HepG2 (cell line): Measurements from ENCODE around the gene ATP23. TPM values are rescaled to one million over a fixed set of nuclear protein-coding genes. Genes with fewer than 3 reads are reported as not detected.

Source experiments
- BORCS8-MEF2B ChIP-seq: sonication (generic); formaldehyde crosslinking; IDR thresholded peaks from 2 replicates; pipeline ENCODE4 v1.8.0; 2022; ENCODE audit warnings: mild to moderate bottlenecking, missing genetic modification reagents
- CREM ChIP-seq, 2 experiments: sonication (generic) in 1 of 2; formaldehyde crosslinking in 1 of 2; IDR thresholded peaks; 2 replicates each; pipeline versions ENCODE4 v1.4.0 to v1.6.1; 2016 to 2020; ENCODE audit warnings: antibody characterized with exemption in 1 of 2, mild to moderate bottlenecking in 1 of 2, missing genetic modification reagents in 1 of 2
- FOXJ3 ChIP-seq: sonication (generic); formaldehyde crosslinking; IDR thresholded peaks from 2 replicates; pipeline ENCODE4 v1.4.0; 2020; ENCODE audit warnings: missing genetic modification reagents, mild to moderate bottlenecking, borderline replicate concordance
- HNRNPL ChIP-seq: fragments of 200-400 bp; formaldehyde crosslinking; IDR thresholded peaks from 2 replicates; pipeline ENCODE4 v1.6.1; 2017; ENCODE audit warnings: mild to moderate bottlenecking, low read depth, low read length
- MIER3 ChIP-seq: IDR thresholded peaks from 2 replicates; pipeline ENCODE4 v1.6.1; 2016; ENCODE audit warnings: missing compliant biosample characterization, borderline replicate concordance
- MXI1 ChIP-seq: IDR thresholded peaks from 3 replicates; pipeline ENCODE4 v1.6.1; 2012; ENCODE audit warnings: low read depth, low read length, inconsistent platforms, borderline replicate concordance
- NCOR1 ChIP-seq: fragments of 200-600 bp; sonication (generic); IDR thresholded peaks from 2 replicates; pipeline ENCODE4 v1.7.0; 2017; ENCODE audit warnings: antibody characterized with exemption, low read length, borderline replicate concordance
- RAD21 ChIP-seq: fragments of 450-650 bp; formaldehyde crosslinking; IDR thresholded peaks from 2 replicates; pipeline ENCODE4 v1.5.0; 2020; ENCODE audit warnings: mild to moderate bottlenecking
- RCOR2 ChIP-seq: IDR thresholded peaks from 2 replicates; pipeline ENCODE4 v1.6.1; 2016; ENCODE audit warnings: missing biosample characterization, missing genetic modification reagents
- RXRB ChIP-seq: IDR thresholded peaks from 2 replicates; pipeline ENCODE4 v1.6.1; 2016; ENCODE audit warnings: borderline replicate concordance, missing genetic modification reagents, missing compliant biosample characterization
- SMC3 ChIP-seq: IDR thresholded peaks from 2 replicates; pipeline ENCODE4 v1.6.1; 2011; ENCODE audit warnings: low read length, improper control_type of control experiment
- TBP ChIP-seq: sonication (generic); formaldehyde crosslinking; IDR thresholded peaks from 2 replicates; pipeline ENCODE4 v1.5.0; 2020; ENCODE audit warnings: missing genetic modification reagents
- TEAD2 ChIP-seq: sonication (generic); formaldehyde crosslinking; IDR thresholded peaks from 2 replicates; pipeline ENCODE4 v1.9.0; 2021; ENCODE audit warnings: missing genetic modification reagents
- WIZ ChIP-seq: sonication (generic); formaldehyde crosslinking; IDR thresholded peaks from 2 replicates; pipeline ENCODE4 v1.5.1; 2020; ENCODE audit warnings: mild to moderate bottlenecking, missing genetic modification reagents
- ZNF329 ChIP-seq: sonication (generic); formaldehyde crosslinking; IDR thresholded peaks from 2 replicates; pipeline ENCODE4 v1.9.0; 2021; ENCODE audit warnings: low read depth, mild to moderate bottlenecking, missing genetic modification reagents
- ZNF747 ChIP-seq: sonication (generic); formaldehyde crosslinking; IDR thresholded peaks from 2 replicates; pipeline ENCODE4 v1.8.1; 2023; ENCODE audit warnings: missing genetic modification reagents, mild to moderate bottlenecking, borderline replicate concordance
- ZNF761 ChIP-seq: sonication (generic); formaldehyde crosslinking; conservative IDR thresholded peaks from 2 replicates; pipeline ENCODE4 v1.4.0; 2020; ENCODE audit warnings: mild to moderate bottlenecking, missing genetic modification reagents
- ZSCAN31 ChIP-seq: sonication (generic); formaldehyde crosslinking; IDR thresholded peaks from 2 replicates; pipeline ENCODE4 v1.5.0; 2020; ENCODE audit warnings: low read depth, mild to moderate bottlenecking, missing genetic modification reagents
- ZSCAN9 ChIP-seq: IDR thresholded peaks from 2 replicates; pipeline ENCODE4 v1.6.1; 2016; ENCODE audit warnings: borderline replicate concordance
- polyA plus RNA-seq, 8 experiments: library from polyadenylated mRNA; depleted of rRNA in 3 of 8; stranded (reverse) in 7 of 8; unstranded in 1 of 8; fragments of >200 nt; fragmentation: Illumina TruSeq in 4 of 8; extraction: Trizol in 4 of 8; gene quantifications; 2 replicates each; pipeline versions ENCODE4 v1.2.1 to v1.2.3, GENCODE V29; 2011 to 2016; ENCODE audit warnings: low read depth in 4 of 8, missing spikeins in 1 of 8, mixed read lengths in 1 of 8; ENCODE audit not compliant: insufficient read depth in 1 of 8
- total RNA-seq, 5 experiments: library from RNA; depleted of rRNA; stranded (reverse); fragments of >200 nt; fragmentation: Illumina TruSeq; extraction: Trizol; gene quantifications; 2 replicates each; pipeline ENCODE4 v1.2.3, GENCODE V29; 2016; ENCODE audit warnings: low read depth in 1 of 5
- TF ChIP-seq, protein P1 (sequence below): sonication (generic); formaldehyde crosslinking; IDR thresholded peaks from 2 replicates; pipeline ENCODE4; 2020; ENCODE audit warnings: missing genetic modification reagents, mild to moderate bottlenecking, borderline replicate concordance
- TF ChIP-seq, protein P2 (sequence below): sonication (generic); formaldehyde crosslinking; IDR thresholded peaks from 2 replicates; pipeline ENCODE4 v1.8.1; 2023; ENCODE audit warnings: mild to moderate bottlenecking, moderate library complexity, missing genetic modification reagents
- TF ChIP-seq, protein P3 (sequence below): IDR thresholded peaks from 2 replicates; pipeline ENCODE4 v1.6.1; 2012; ENCODE audit warnings: inconsistent platforms
- TF ChIP-seq, protein P4 (sequence below): sonication (generic); formaldehyde crosslinking; IDR thresholded peaks from 2 replicates; pipeline ENCODE4 v1.8.0; 2022; ENCODE audit warnings: mild to moderate bottlenecking, missing genetic modification reagents; ENCODE audit not compliant: insufficient replicate concordance

The ATP23 gene
- total and polyA plus RNA-seq, 2 of the 13 experiments (the other 11 are each of a cell fraction or from before 2014, with no cell fraction given), result 12.1 to 14.7 TPM

DNA sequence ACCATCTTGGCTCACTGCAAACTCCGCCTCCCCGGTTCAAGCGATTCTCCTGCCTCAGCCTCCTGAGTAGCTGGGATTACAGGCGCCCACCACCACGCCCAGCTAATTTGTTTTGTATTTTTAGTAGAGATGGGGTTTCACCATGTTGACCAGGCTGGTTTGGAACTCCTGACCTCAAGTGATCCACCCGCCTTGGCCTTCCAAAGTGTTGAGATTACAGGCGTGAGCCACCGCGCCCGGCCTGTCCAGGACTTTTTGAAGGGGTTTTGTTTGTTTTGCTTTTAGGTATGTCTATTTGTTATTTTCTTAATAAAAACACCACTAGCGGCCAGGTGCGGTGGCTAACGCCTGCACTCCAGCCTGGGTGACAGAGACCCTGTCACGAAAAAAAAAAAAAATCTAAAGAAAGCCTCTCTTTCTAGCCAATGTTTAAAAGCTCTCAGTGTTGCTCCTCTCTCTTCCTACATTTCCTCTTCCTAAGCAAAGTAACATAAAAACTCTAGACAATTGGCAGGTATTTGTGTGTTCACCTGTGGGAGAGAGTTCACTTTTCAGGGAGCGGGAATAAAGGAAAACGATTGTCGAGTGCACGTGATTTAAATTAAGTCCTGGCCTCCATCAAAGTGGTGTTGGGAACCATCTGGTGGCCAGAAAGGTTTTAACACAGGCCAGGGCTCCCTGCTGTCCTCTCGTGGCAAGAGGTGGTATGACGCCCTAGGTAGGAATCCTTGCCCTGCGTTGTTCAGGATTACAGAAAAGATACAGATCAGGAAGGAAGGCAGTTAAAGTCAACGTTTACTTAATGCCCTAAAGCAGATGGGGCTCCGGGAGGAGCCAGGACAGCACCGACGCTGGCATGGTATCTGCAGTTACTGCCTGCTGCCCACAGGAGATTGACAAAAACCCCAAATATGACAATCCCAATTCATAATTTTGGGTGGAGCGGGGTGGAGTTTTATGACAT is 36.2 kb upstream of the ATP23 start (continued):
- TF ChIP-seq, protein P1, sequence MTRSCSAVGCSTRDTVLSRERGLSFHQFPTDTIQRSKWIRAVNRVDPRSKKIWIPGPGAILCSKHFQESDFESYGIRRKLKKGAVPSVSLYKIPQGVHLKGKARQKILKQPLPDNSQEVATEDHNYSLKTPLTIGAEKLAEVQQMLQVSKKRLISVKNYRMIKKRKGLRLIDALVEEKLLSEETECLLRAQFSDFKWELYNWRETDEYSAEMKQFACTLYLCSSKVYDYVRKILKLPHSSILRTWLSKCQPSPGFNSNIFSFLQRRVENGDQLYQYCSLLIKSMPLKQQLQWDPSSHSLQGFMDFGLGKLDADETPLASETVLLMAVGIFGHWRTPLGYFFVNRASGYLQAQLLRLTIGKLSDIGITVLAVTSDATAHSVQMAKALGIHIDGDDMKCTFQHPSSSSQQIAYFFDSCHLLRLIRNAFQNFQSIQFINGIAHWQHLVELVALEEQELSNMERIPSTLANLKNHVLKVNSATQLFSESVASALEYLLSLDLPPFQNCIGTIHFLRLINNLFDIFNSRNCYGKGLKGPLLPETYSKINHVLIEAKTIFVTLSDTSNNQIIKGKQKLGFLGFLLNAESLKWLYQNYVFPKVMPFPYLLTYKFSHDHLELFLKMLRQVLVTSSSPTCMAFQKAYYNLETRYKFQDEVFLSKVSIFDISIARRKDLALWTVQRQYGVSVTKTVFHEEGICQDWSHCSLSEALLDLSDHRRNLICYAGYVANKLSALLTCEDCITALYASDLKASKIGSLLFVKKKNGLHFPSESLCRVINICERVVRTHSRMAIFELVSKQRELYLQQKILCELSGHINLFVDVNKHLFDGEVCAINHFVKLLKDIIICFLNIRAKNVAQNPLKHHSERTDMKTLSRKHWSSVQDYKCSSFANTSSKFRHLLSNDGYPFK (CRISPR knock-in tag), result no peak
- TF ChIP-seq RXRB (CRISPR knock-in tag), result peak; percentile 48; the same call in 1 of the 2 replicates
- no peak for TF ChIP-seq NCOR1
- no peak for TF ChIP-seq ZNF329
- no peak for TF ChIP-seq ZNF747 (CRISPR knock-in tag)
- TF ChIP-seq MIER3, result no peak
- TF ChIP-seq, protein P2, sequence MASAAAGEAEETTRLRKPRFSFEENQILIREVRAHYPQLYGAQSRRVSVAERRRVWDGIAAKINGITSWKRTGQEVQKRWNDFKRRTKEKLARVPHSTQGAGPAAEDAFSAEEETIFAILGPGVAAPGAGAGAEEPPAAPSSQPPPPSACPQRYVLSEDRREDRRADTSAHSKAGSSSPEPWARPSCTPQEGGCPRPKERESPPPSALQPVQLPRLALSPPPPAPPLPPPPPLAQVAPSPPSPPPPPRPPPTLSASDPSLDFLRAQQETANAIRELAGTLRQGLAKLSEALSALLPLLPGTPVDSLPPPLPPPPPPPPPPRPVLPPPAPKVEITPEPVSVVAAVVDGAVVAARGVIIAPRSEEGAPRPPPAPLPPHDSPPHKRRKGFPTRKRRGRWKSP (CRISPR knock-in tag), result no peak
- TF ChIP-seq, protein P3, sequence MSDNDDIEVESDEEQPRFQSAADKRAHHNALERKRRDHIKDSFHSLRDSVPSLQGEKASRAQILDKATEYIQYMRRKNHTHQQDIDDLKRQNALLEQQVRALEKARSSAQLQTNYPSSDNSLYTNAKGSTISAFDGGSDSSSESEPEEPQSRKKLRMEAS, result peak; percentile 81
- TF ChIP-seq RAD21 (CRISPR knock-in tag), result peak; percentile 98
- no peak for TF ChIP-seq ZNF761 (CRISPR knock-in tag)
- no peak for TF ChIP-seq TBP (CRISPR knock-in tag)
- no peak for TF ChIP-seq HNRNPL
- no peak for TF ChIP-seq TEAD2 (CRISPR knock-in tag)
- no peak for TF ChIP-seq RCOR2 (CRISPR knock-in tag)
- TF ChIP-seq FOXJ3 (CRISPR knock-in tag), result no peak
- TF ChIP-seq BORCS8-MEF2B (CRISPR knock-in tag), result 0 out of 2 replicates have a peak, but pooled peaks have one; percentile 60
- peak; percentile 68; the same call in 1 of the 2 replicates for TF ChIP-seq ZSCAN9 (CRISPR knock-in tag)
- TF ChIP-seq, protein P4, sequence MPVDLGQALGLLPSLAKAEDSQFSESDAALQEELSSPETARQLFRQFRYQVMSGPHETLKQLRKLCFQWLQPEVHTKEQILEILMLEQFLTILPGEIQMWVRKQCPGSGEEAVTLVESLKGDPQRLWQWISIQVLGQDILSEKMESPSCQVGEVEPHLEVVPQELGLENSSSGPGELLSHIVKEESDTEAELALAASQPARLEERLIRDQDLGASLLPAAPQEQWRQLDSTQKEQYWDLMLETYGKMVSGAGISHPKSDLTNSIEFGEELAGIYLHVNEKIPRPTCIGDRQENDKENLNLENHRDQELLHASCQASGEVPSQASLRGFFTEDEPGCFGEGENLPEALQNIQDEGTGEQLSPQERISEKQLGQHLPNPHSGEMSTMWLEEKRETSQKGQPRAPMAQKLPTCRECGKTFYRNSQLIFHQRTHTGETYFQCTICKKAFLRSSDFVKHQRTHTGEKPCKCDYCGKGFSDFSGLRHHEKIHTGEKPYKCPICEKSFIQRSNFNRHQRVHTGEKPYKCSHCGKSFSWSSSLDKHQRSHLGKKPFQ (CRISPR knock-in tag), result no peak
- 0 out of 2 replicates have a peak, but pooled peaks have one; percentile 16 for TF ChIP-seq CREM (IDR thresholded peaks at IDR 0.05)
- no peak for TF ChIP-seq CREM (CRISPR knock-in tag; IDR thresholded peaks at IDR 0.05)
- no peak for TF ChIP-seq WIZ (CRISPR knock-in tag)
- TF ChIP-seq MXI1, result no peak
- TF ChIP-seq ZSCAN31 (CRISPR knock-in tag), result no peak
- peak; percentile 100 for TF ChIP-seq SMC3
